Right atrium auricular region (tissue), 2 donors: ENCODE measurements around the gene FUT2. TPM values are rescaled to one million over a fixed set of nuclear protein-coding genes. Genes with fewer than 3 reads are reported as not detected.
A peak's percentile ranks its signal among the peaks of the same experiment; 100 is the strongest.

ENCODE experiments used
- DNase-seq: peaks from one replicate; pipeline ENCODE4 v3.0.0-alpha.2; 2019; ENCODE audit warnings: low spot score
- H3K27ac ChIP-seq, 2 donors: fragments of 200-600 bp; sonication (generic); 1 replicate in 1 of 2; 2 replicates in 1 of 2; pipeline ENCODE4 v1.5.1; 2016 to 2019
- H3K27me3 ChIP-seq, 2 donors: fragments of 200-600 bp; sonication (generic); one replicate each; pipeline versions ENCODE4 v1.5.1 to v1.6.0; 2017 to 2019
- H3K36me3 ChIP-seq: fragments of 200-600 bp; sonication (generic); one replicate; pipeline ENCODE4 v1.5.1; 2016
- H3K4me1 ChIP-seq, 2 donors: fragments of 200-600 bp; sonication (generic); one replicate each; pipeline versions ENCODE4 v1.5.1 to v1.6.0; 2017 to 2019
- H3K4me3 ChIP-seq, 2 donors: fragments of 200-600 bp; sonication (generic); 1 replicate in 1 of 2; 2 replicates in 1 of 2; pipeline ENCODE4 v1.5.1; 2017 to 2019; ENCODE audit warnings: mild to moderate bottlenecking in 1 of 2, moderate library complexity in 1 of 2
- H3K9me3 ChIP-seq, 2 donors: fragments of 200-600 bp; sonication (generic); one replicate each; pipeline ENCODE4 v1.5.1; 2019
- CTCF ChIP-seq, 2 donors: fragments of 200-600 bp; sonication (generic); IDR thresholded peaks; one replicate each; pipeline ENCODE4 v1.5.1; 2019; ENCODE audit warnings: antibody characterized with exemption in 2 of 2
- total RNA-seq, 2 donors: library from RNA; depleted of rRNA; stranded (reverse); fragments of >200 nt; gene quantifications; one replicate each; pipeline ENCODE4 v1.1.0, GENCODE V29; 2016

Gene FUT2
- total RNA-seq, 2 donors from 2014 or later, result not detected

- Histone ChIP-seq H3K4me1 (peaks cover 0 to 46% of the 10 kb centered on the region in 2 donors), H3K36me3 (no peaks in the 10 kb centered on the region)
Measured at GRCh38 chr19:48713041-48713863, 17.5 kb downstream of the FUT2 start.

GRCh38 chr19:48713864-48714755 lies 18.3 kb downstream of the FUT2 start:
- Histone ChIP-seq H3K27ac (peak overlapping the region; percentile 86 to 91), H3K4me1 (peaks cover 0 to 54% of the 10 kb centered on the region in 2 donors), H3K9me3 (peaks cover 0 to 4% of the 10 kb centered on the region in 2 donors), H3K4me3 (peak overlapping the region; percentile 50 to 76), H3K27me3 (no peaks in the 10 kb centered on the region), H3K36me3 (no peaks in the 10 kb centered on the region)
- TF ChIP-seq CTCF (IDR thresholded peaks at IDR 0.05), result no peak
- DNase-seq, result peak; percentile 99

More at GRCh38 chr19:48713041-48713863, 17.5 kb downstream of the FUT2 start:
- no peak for DNase-seq
- Histone ChIP-seq H3K9me3 (peaks cover 0 to 4% of the 10 kb centered on the region in 2 donors), H3K27me3 (no peaks in the 10 kb centered on the region), H3K4me3 (peak overlapping the region; percentile 50 to 76), H3K27ac (peak overlapping the region; percentile 77 to 91)
- no peak for TF ChIP-seq CTCF (IDR thresholded peaks at IDR 0.05)

- peaks cover 0 to 4% of the 10 kb centered on the region in 2 donors for H3K9me3 ChIP-seq
- peak overlapping the region; percentile 86 to 91 for H3K27ac ChIP-seq
- no peaks in the 10 kb centered on the region for H3K36me3 ChIP-seq
- peak overlapping the region; percentile 43 to 55 for H3K4me3 ChIP-seq
- H3K4me1 ChIP-seq, result peaks cover 0 to 63% of the 10 kb centered on the region in 2 donors
- no peak for DNase-seq
- H3K27me3 ChIP-seq, result no peaks in the 10 kb centered on the region
- no peak for TF ChIP-seq CTCF (IDR thresholded peaks at IDR 0.05)
Measured at GRCh38 chr19:48714759-48715675, 19.2 kb downstream of the FUT2 start.

GRCh38 chr19:48715681-48716171 lies 20.0 kb downstream of the FUT2 start:
- no peak for DNase-seq
- TF ChIP-seq CTCF (IDR thresholded peaks at IDR 0.05), result no peak
- Histone ChIP-seq H3K27ac (peak overlapping the region; percentile 86 to 91), H3K4me3 (peak overlapping the region in 1 of 2 donors; percentile 55), H3K27me3 (no peaks in the 10 kb centered on the region), H3K9me3 (peaks cover 0 to 4% of the 10 kb centered on the region in 2 donors), H3K4me1 (peaks cover 0 to 67% of the 10 kb centered on the region in 2 donors), H3K36me3 (no peaks in the 10 kb centered on the region)
